ENCODE measurements around the gene RAB17.

RAB17 gene

GRCh38 chr2:237572021-237572741, 18.4 kb downstream of the RAB17 start:
- Mint-ChIP-seq H3K36me3 (no peaks in the 10 kb centered on the region), H3K4me1 (no peaks in the 10 kb centered on the region), H3K9me3 (no peaks in the 10 kb centered on the region), H3K27me3 (peaks cover 26% of the 10 kb centered on the region), H3K27ac (no peak overlapping the region), H3K4me3 (no peak overlapping the region)
- CTCF ChIA-PET = interaction anchor here (0.6 to 7.9 kb wide), 39 partner anchors 9 to 486 kb away, joined by 3 to 215 read pairs (median 3); partner anchors contain the start of gene COPS8
- DNase-seq = peak; percentile 90

GRCh38 chr2:237571551-237571950, 19.0 kb downstream of the RAB17 start:
- CTCF ChIA-PET = interaction anchor here (0.6 to 7.9 kb wide), 29 partner anchors 10 to 485 kb away, joined by 3 to 215 read pairs (median 5); partner anchors contain the start of gene COPS8
- no peaks in the 10 kb centered on the region for H3K9me3 Mint-ChIP-seq
- no peaks in the 10 kb centered on the region for H3K36me3 Mint-ChIP-seq
- DNase-seq = no peak
- H3K4me1 Mint-ChIP-seq = no peaks in the 10 kb centered on the region
- H3K27me3 Mint-ChIP-seq = peaks cover 25% of the 10 kb centered on the region
- H3K4me3 Mint-ChIP-seq = no peak overlapping the region
- no peak overlapping the region for H3K27ac Mint-ChIP-seq

GRCh38 chr2:237570776-237571335, 19.7 kb downstream of the RAB17 start:
- Mint-ChIP-seq H3K9me3 (no peaks in the 10 kb centered on the region), H3K27me3 (peaks cover 25% of the 10 kb centered on the region), H3K4me1 (no peaks in the 10 kb centered on the region), H3K27ac (no peak overlapping the region), H3K4me3 (no peak overlapping the region), H3K36me3 (no peaks in the 10 kb centered on the region)
- CTCF ChIA-PET = interaction anchor here (0.7 to 7.9 kb wide), 13 partner anchors 9 to 447 kb away, joined by 3 to 215 read pairs (median 5); no protein-coding TSS in a partner anchor
- DNase-seq = no peak

- Mint-ChIP-seq H3K36me3 (no peaks in the 10 kb centered on the region), H3K27me3 (peaks cover 25% of the 10 kb centered on the region), H3K9me3 (no peaks in the 10 kb centered on the region), H3K27ac (no peak overlapping the region), H3K4me1 (no peaks in the 10 kb centered on the region), H3K4me3 (no peak overlapping the region)
- CTCF ChIA-PET = interaction anchor here (0.7 to 7.9 kb wide), 2 partner anchors 58 to 119 kb away, joined by 3 to 215 read pairs; no protein-coding TSS in a partner anchor
- no peak for DNase-seq
These were observed 20.6 kb downstream of the RAB17 start for GRCh38 chr2:237569896-237570295.

GRCh38 chr2:237569041-237569440, 21.5 kb downstream of the RAB17 start:
- H3K4me1 Mint-ChIP-seq = no peaks in the 10 kb centered on the region
- H3K27me3 Mint-ChIP-seq = peaks cover 23% of the 10 kb centered on the region
- no peak for DNase-seq
- H3K36me3 Mint-ChIP-seq = no peaks in the 10 kb centered on the region
- CTCF ChIA-PET = no interaction called here
- no peak overlapping the region for H3K4me3 Mint-ChIP-seq
- H3K9me3 Mint-ChIP-seq = no peaks in the 10 kb centered on the region
- no peak overlapping the region for H3K27ac Mint-ChIP-seq

- DNase-seq = no peak
- CTCF ChIA-PET = interaction anchor here (1.5 kb wide), 1 partner anchor 55 kb away, joined by 7 read pairs; no protein-coding TSS in a partner anchor
- Mint-ChIP-seq H3K4me1 (no peaks in the 10 kb centered on the region), H3K36me3 (no peaks in the 10 kb centered on the region), H3K27ac (no peak overlapping the region), H3K9me3 (no peaks in the 10 kb centered on the region), H3K4me3 (no peak overlapping the region), H3K27me3 (peaks cover 28% of the 10 kb centered on the region)
These were observed 22.3 kb downstream of the RAB17 start for GRCh38 chr2:237568121-237568660.

- Mint-ChIP-seq H3K4me1 (no peaks in the 10 kb centered on the region), H3K27me3 (peaks cover 27% of the 10 kb centered on the region), H3K27ac (no peak overlapping the region), H3K4me3 (no peak overlapping the region), H3K36me3 (no peaks in the 10 kb centered on the region), H3K9me3 (no peaks in the 10 kb centered on the region)
- CTCF ChIA-PET = interaction anchor here (1.5 kb wide), 1 partner anchor 55 kb away, joined by 7 read pairs; no protein-coding TSS in a partner anchor
- DNase-seq = no peak
These were observed 23.1 kb downstream of the RAB17 start for GRCh38 chr2:237567276-237568029.

GRCh38 chr2:237566401-237567235, 23.9 kb downstream of the RAB17 start, which contains the start of gene PRLH:
PRLH (plus strand) TSS chr2:237566574; CDS start chr2:237566574, 0 bp downstream.
- CTCF ChIA-PET = interaction anchor here (1.5 kb wide), 1 partner anchor 54 kb away, joined by 7 read pairs; no protein-coding TSS in a partner anchor
- Mint-ChIP-seq H3K27ac (no peak within 1 kb of the TSS), H3K27me3 (peaks cover 24% of the 10 kb centered on the region), H3K4me3 (no peak within 1 kb of the TSS), H3K36me3 (no peaks in the 10 kb centered on the region), H3K9me3 (no peaks in the 10 kb centered on the region), H3K4me1 (no peaks in the 10 kb centered on the region)
- no peak for DNase-seq

- DNase-seq = no peak
- no peaks in the 10 kb centered on the region for H3K4me1 Mint-ChIP-seq
- no peaks in the 10 kb centered on the region for H3K9me3 Mint-ChIP-seq
- CTCF ChIA-PET = no interaction called here
- H3K4me3 Mint-ChIP-seq = no peak overlapping the region
- H3K36me3 Mint-ChIP-seq = no peaks in the 10 kb centered on the region
- no peak overlapping the region for H3K27ac Mint-ChIP-seq
- H3K27me3 Mint-ChIP-seq = peaks cover 20% of the 10 kb centered on the region
These were observed 24.6 kb downstream of the RAB17 start for GRCh38 chr2:237565974-237566373.

GRCh38 chr2:237564526-237565131, 25.9 kb downstream of the RAB17 start:
- H3K36me3 Mint-ChIP-seq = no peaks in the 10 kb centered on the region
- H3K9me3 Mint-ChIP-seq = no peaks in the 10 kb centered on the region
- no peak for DNase-seq
- H3K4me1 Mint-ChIP-seq = no peaks in the 10 kb centered on the region
- peaks cover 17% of the 10 kb centered on the region for H3K27me3 Mint-ChIP-seq
- no peak overlapping the region for H3K4me3 Mint-ChIP-seq
- CTCF ChIA-PET = no interaction called here
- no peak overlapping the region for H3K27ac Mint-ChIP-seq

- Mint-ChIP-seq H3K27ac (no peak overlapping the region), H3K4me1 (peaks cover 3% of the 10 kb centered on the region), H3K4me3 (no peak overlapping the region), H3K27me3 (peaks cover 22% of the 10 kb centered on the region), H3K9me3 (no peaks in the 10 kb centered on the region), H3K36me3 (no peaks in the 10 kb centered on the region)
- DNase-seq = no peak
- CTCF ChIA-PET = no interaction called here
These were observed 26.7 kb downstream of the RAB17 start for GRCh38 chr2:237563816-237564215.

- Mint-ChIP-seq H3K27me3 (peaks cover 26% of the 10 kb centered on the region), H3K27ac (no peak overlapping the region), H3K36me3 (peaks cover under 1% of the 10 kb centered on the region), H3K4me1 (peaks cover 16% of the 10 kb centered on the region), H3K9me3 (peaks cover 5% of the 10 kb centered on the region), H3K4me3 (no peak overlapping the region)
- DNase-seq = no peak
- CTCF ChIA-PET = interaction anchor here (1.0 to 2.4 kb wide), 3 partner anchors 10 to 48 kb away, joined by 3 to 14 read pairs (median 4); no protein-coding TSS in a partner anchor
These were observed 29.3 kb downstream of the RAB17 start for GRCh38 chr2:237561221-237561620.

All from activated naive CD4-positive, alpha-beta T cell treated with anti-CD3 and anti-CD28 coated beads, Interleukin-2, amount 10 ng/mL, durations not matched to agents 7 days and 5 days (primary cell).